Measurements from ENCODE around the gene ADAMTS16.

The ADAMTS16 gene

GRCh38 chr5:5320062-5320805, 180.1 kb downstream of the ADAMTS16 start:
- peaks cover 9 to 13% of the 10 kb centered on the region in 2 donors for H3K9me3 Mint-ChIP-seq
- H3K27me3 Mint-ChIP-seq = no peaks in the 10 kb centered on the region
- no peak for DNase-seq
- no peak overlapping the region for H3K27ac Mint-ChIP-seq
- no peak overlapping the region for H3K4me3 Mint-ChIP-seq
- H3K4me1 Mint-ChIP-seq = no peaks in the 10 kb centered on the region
- peaks cover under 1% of the 10 kb centered on the region in 2 donors for H3K36me3 Mint-ChIP-seq
- no peak for ATAC-seq (replicated peaks)

GRCh38 chr5:5321137-5321536, 181.0 kb downstream of the ADAMTS16 start:
- DNase-seq = no peak
- Mint-ChIP-seq H3K9me3 (peaks cover 14 to 17% of the 10 kb centered on the region in 2 donors), H3K27me3 (no peaks in the 10 kb centered on the region), H3K36me3 (peaks cover 3 to 4% of the 10 kb centered on the region in 2 donors), H3K27ac (no peak overlapping the region), H3K4me3 (no peak overlapping the region), H3K4me1 (no peaks in the 10 kb centered on the region)
- no peak for ATAC-seq (replicated peaks)

GRCh38 chr5:5323551-5323950, 183.4 kb downstream of the ADAMTS16 start:
- H3K27me3 Mint-ChIP-seq = peaks cover 0 to 3% of the 10 kb centered on the region in 2 donors
- peaks cover 3 to 4% of the 10 kb centered on the region in 2 donors for H3K36me3 Mint-ChIP-seq
- ATAC-seq (replicated peaks) (no peak), DNase-seq (no peak)
- no peak overlapping the region for H3K4me3 Mint-ChIP-seq
- H3K4me1 Mint-ChIP-seq = no peaks in the 10 kb centered on the region
- peaks cover 18 to 28% of the 10 kb centered on the region in 2 donors for H3K9me3 Mint-ChIP-seq
- H3K27ac Mint-ChIP-seq = no peak overlapping the region

GRCh38 chr5:5326115-5326758, 186.1 kb downstream of the ADAMTS16 start:
- Mint-ChIP-seq H3K4me3 (no peak overlapping the region), H3K27me3 (peaks cover 0 to 3% of the 10 kb centered on the region in 2 donors), H3K9me3 (peaks cover 22 to 28% of the 10 kb centered on the region in 2 donors), H3K36me3 (peaks cover 3 to 4% of the 10 kb centered on the region in 2 donors), H3K27ac (no peak overlapping the region), H3K4me1 (no peaks in the 10 kb centered on the region)
- no peak for DNase-seq
- ATAC-seq (replicated peaks) = no peak

GRCh38 chr5:5327126-5327525, 187.0 kb downstream of the ADAMTS16 start:
- peaks cover 0 to 3% of the 10 kb centered on the region in 2 donors for H3K27me3 Mint-ChIP-seq
- ATAC-seq (replicated peaks) (no peak), DNase-seq (no peak)
- no peak overlapping the region for H3K4me3 Mint-ChIP-seq
- no peak overlapping the region for H3K27ac Mint-ChIP-seq
- H3K9me3 Mint-ChIP-seq = peaks cover 19 to 24% of the 10 kb centered on the region in 2 donors
- peaks cover 3 to 4% of the 10 kb centered on the region in 2 donors for H3K36me3 Mint-ChIP-seq
- H3K4me1 Mint-ChIP-seq = no peaks in the 10 kb centered on the region

GRCh38 chr5:5330728-5331452, 190.8 kb downstream of the ADAMTS16 start:
- H3K27me3 Mint-ChIP-seq = peaks cover 0 to 3% of the 10 kb centered on the region in 2 donors
- peaks cover 3% of the 10 kb centered on the region in 2 donors for H3K36me3 Mint-ChIP-seq
- H3K9me3 Mint-ChIP-seq = peaks cover 11 to 20% of the 10 kb centered on the region in 2 donors
- ATAC-seq (replicated peaks) (no peak), DNase-seq (no peak)
- H3K27ac Mint-ChIP-seq = no peak overlapping the region
- H3K4me1 Mint-ChIP-seq = no peaks in the 10 kb centered on the region
- H3K4me3 Mint-ChIP-seq = no peak overlapping the region

GRCh38 chr5:5331848-5332247, 191.7 kb downstream of the ADAMTS16 start:
- no peak overlapping the region for H3K27ac Mint-ChIP-seq
- H3K36me3 Mint-ChIP-seq = peaks cover 3% of the 10 kb centered on the region in 2 donors
- no peaks in the 10 kb centered on the region for H3K4me1 Mint-ChIP-seq
- peaks cover 0 to under 1% of the 10 kb centered on the region in 2 donors for H3K27me3 Mint-ChIP-seq
- ATAC-seq (replicated peaks) (no peak), DNase-seq (no peak)
- H3K4me3 Mint-ChIP-seq = no peak overlapping the region
- H3K9me3 Mint-ChIP-seq = peaks cover 12 to 19% of the 10 kb centered on the region in 2 donors

GRCh38 chr5:5332287-5332686, 192.2 kb downstream of the ADAMTS16 start:
- no peak overlapping the region for H3K27ac Mint-ChIP-seq
- H3K9me3 Mint-ChIP-seq = peaks cover 13 to 17% of the 10 kb centered on the region in 2 donors
- peaks cover 3% of the 10 kb centered on the region in 2 donors for H3K36me3 Mint-ChIP-seq
- no peaks in the 10 kb centered on the region for H3K27me3 Mint-ChIP-seq
- no peak for DNase-seq
- no peak overlapping the region for H3K4me3 Mint-ChIP-seq
- ATAC-seq (replicated peaks) = no peak
- H3K4me1 Mint-ChIP-seq = no peaks in the 10 kb centered on the region

- no peak overlapping the region for H3K27ac Mint-ChIP-seq
- no peaks in the 10 kb centered on the region for H3K4me1 Mint-ChIP-seq
- ATAC-seq (replicated peaks) = no peak
- no peaks in the 10 kb centered on the region for H3K27me3 Mint-ChIP-seq
- H3K36me3 Mint-ChIP-seq = peaks cover 3% of the 10 kb centered on the region in 2 donors
- no peak for DNase-seq
- peaks cover 6 to 10% of the 10 kb centered on the region in 2 donors for H3K9me3 Mint-ChIP-seq
- no peak overlapping the region for H3K4me3 Mint-ChIP-seq
Measured at GRCh38 chr5:5335107-5335506, 195.0 kb downstream of the ADAMTS16 start.

- Mint-ChIP-seq H3K4me1 (no peaks in the 10 kb centered on the region), H3K36me3 (peaks cover 3% of the 10 kb centered on the region in 2 donors), H3K27ac (no peak overlapping the region), H3K27me3 (no peaks in the 10 kb centered on the region), H3K4me3 (no peak overlapping the region), H3K9me3 (peaks cover 6 to 8% of the 10 kb centered on the region in 2 donors)
- ATAC-seq (replicated peaks) (no peak), DNase-seq (no peak)
Measured at GRCh38 chr5:5335700-5336264, 195.7 kb downstream of the ADAMTS16 start.

- H3K9me3 Mint-ChIP-seq = peaks cover 6 to 8% of the 10 kb centered on the region in 2 donors
- ATAC-seq (replicated peaks) (no peak), DNase-seq (no peak)
- peaks cover 0 to 7% of the 10 kb centered on the region in 2 donors for H3K27me3 Mint-ChIP-seq
- no peaks in the 10 kb centered on the region for H3K4me1 Mint-ChIP-seq
- H3K4me3 Mint-ChIP-seq = no peak overlapping the region
- no peak overlapping the region for H3K27ac Mint-ChIP-seq
- H3K36me3 Mint-ChIP-seq = peaks cover 3% of the 10 kb centered on the region in 2 donors
Measured at GRCh38 chr5:5339257-5339656, 199.1 kb downstream of the ADAMTS16 start.

- H3K27ac Mint-ChIP-seq = no peak overlapping the region
- H3K9me3 Mint-ChIP-seq = peaks cover 5 to 6% of the 10 kb centered on the region in 2 donors
- H3K36me3 Mint-ChIP-seq = no peaks in the 10 kb centered on the region
- ATAC-seq (replicated peaks) (no peak), DNase-seq (no peak)
- H3K4me3 Mint-ChIP-seq = no peak overlapping the region
- H3K4me1 Mint-ChIP-seq = no peaks in the 10 kb centered on the region
- H3K27me3 Mint-ChIP-seq = peaks cover 0 to 10% of the 10 kb centered on the region in 2 donors
Measured at GRCh38 chr5:5340206-5340729, 200.1 kb downstream of the ADAMTS16 start.

- Mint-ChIP-seq H3K4me3 (no peak overlapping the region), H3K27ac (no peak overlapping the region), H3K27me3 (peaks cover 0 to 10% of the 10 kb centered on the region in 2 donors), H3K36me3 (no peaks in the 10 kb centered on the region), H3K9me3 (peaks cover 3% of the 10 kb centered on the region in 2 donors), H3K4me1 (no peaks in the 10 kb centered on the region)
- no peak for ATAC-seq (replicated peaks)
- no peak for DNase-seq
Measured at GRCh38 chr5:5341531-5342292, 201.6 kb downstream of the ADAMTS16 start.

Data from stimulated activated naive B cell treated with anti-CD40 and anti-IgM and Interleukin-4, amounts not matched to agents 10 μg/mL and 1 μg/mL and 100 μg/mL, for 72 hours (primary cell).